Hepatic stellate cell (primary cell): Measurements from ENCODE around the gene NLGN4Y.
"Not testable (repeated sequence)": the region's sequence is repeated elsewhere in the genome, so short reads cannot be mapped to it uniquely, and the experiment has no call there.

Experiments used
- DNase-seq: peaks from one replicate; pipeline ENCODE4 v3.0.0; 2011; ENCODE audit warnings: low spot score

The NLGN4Y gene

DNA sequence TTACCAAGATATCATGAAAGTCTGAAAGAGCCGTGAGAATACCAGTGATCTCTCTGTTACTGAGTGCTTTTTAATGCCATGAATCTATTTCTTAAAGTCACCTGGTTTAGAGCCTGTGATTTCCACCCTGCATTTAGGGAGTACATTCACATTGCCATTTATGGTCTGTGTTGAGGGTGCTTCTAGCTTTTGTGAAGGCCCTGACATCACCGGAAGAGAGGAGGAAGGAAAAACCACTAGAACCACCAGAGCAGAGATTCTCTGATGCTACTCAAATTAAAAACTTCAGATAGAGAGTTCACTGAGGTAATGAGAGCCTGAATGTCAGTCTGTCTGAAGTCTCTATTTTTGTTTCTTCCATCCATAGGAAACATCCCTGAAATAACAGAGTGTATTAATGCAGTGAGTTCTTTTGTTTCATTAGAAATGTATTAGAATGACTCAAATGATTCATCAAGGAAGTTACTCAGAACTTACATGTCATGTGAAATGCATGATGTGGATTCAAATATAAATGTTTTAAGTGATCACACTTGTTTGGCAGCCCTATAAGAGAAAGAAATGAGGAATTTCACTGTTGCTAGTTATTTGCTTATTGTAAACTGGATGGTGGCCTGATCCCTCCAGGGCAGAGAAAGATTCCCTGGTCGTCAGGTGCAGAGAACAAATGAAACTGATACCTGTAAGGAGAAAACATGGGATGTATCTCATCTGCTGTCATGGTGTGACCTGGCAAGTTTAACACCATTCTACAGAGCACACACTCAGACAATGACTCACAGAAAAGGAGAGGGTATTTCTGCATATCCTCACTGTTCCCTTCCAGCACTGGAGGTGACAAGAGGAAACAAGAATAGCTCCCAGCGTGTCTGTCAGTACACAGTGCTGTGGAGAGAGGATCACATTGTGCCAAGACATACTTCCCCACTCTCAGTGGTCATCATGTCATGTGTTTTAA is 310.1 kb downstream of the NLGN4Y start:
- no peak for DNase-seq

GRCh38 chrY:14837466-14837865 is 313.1 kb downstream of the NLGN4Y start:
- DNase-seq = no peak

DNA sequence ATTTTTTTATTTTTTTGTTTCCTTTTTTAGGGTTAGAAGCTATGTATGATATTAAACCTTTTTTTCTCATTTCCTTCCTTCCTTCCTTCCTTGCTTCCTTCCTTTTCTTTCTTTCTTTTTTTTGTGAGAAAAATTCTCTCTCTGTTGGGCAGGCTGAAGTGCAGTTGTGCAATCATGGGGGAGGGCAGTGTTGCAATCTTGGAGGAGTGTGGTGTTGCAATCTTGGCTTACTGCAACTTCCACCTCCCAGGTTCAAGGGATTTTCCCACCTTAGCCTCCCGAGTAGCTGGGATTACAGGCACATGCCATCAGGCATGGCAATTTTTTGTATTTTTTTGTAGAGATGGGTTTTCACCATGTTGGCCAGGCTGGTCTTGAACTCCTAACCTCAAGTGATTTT is 326.4 kb downstream of the NLGN4Y start:
- DNase-seq = no peak

DNA sequence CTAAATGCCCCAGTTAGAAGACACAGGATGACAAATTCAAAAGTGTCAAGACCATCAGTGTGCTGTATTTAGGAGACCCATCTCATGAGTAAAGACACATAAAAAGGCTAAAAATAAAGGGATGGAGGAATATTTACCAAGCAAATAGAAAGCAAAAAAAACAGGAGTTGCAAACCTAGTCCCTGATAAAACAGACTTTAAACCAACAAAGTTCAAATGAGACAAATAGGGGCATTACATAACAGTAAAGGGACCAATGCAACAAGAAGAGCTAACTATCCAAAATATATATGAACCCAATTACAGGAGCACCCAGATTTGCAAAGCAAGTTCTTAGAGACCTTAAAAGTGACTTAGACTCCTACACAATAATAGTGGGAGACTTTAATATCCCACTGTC is 336.1 kb downstream of the NLGN4Y start:
- no peak for DNase-seq

GRCh38 chrY:14861033-14861432 is 336.7 kb downstream of the NLGN4Y start:
- not testable (repeated sequence) for DNase-seq

GRCh38 chrY:14871971-14872370 is 347.6 kb downstream of the NLGN4Y start:
- no peak for DNase-seq
